ENCODE measurements around the gene ZC3H12C. TPM values are rescaled to one million over a fixed set of nuclear protein-coding genes. Genes with fewer than 3 reads are reported as not detected.

ZC3H12C gene
- total RNA-seq, 2 experiments from 2014 or later = 0.05 to 0.17 TPM

GRCh38 chr11:110174645-110175310, 81.6 kb downstream of the ZC3H12C start:
- H3K27ac ChIP-seq (ENCODE audit: low read depth in 1 of 2, low read length in 2 of 2) = no peak overlapping the region
- H3K4me3 ChIP-seq (ENCODE audit: low read length) = no peak overlapping the region
- Mint-ChIP-seq H3K9me3 (no peaks in the 10 kb centered on the region), H3K4me1 (ENCODE audit: low read depth) (peaks cover 7% of the 10 kb centered on the region), H3K27ac (no peak overlapping the region), H3K4me3 (no peak overlapping the region), H3K36me3 (ENCODE audit: low read depth) (no peaks in the 10 kb centered on the region), H3K27me3 (peaks cover 10% of the 10 kb centered on the region)
- no peaks in the 10 kb centered on the region for H3K36me3 ChIP-seq (ENCODE audit: insufficient read depth, low read length)
- DNase-seq = no peak
- no peak for TF ChIP-seq CTCF (IDR thresholded peaks at IDR 0.05)
- no peaks in the 10 kb centered on the region for H3K9me3 ChIP-seq (ENCODE audit: control insufficient read depth in 1 of 2, insufficient read depth in 1 of 2, low read length in 2 of 2)
- ATAC-seq (ENCODE audit: poor library complexity) = no peak
- ChIA-PET CTCF (no interaction called here), POLR2A (no interaction called here)
- H3K4me1 ChIP-seq (ENCODE audit: insufficient read depth, low read length) = peaks cover 3% of the 10 kb centered on the region
- intact Hi-C loops (cut with DNase I, micrococcal nuclease) = no loop called here
- no peaks in the 10 kb centered on the region for H3K27me3 ChIP-seq (ENCODE audit: control insufficient read depth in 1 of 2, insufficient read depth in 2 of 2, low read length in 2 of 2)

GRCh38 chr11:110176366-110177085, 83.3 kb downstream of the ZC3H12C start:
- Histone ChIP-seq H3K4me3 (ENCODE audit: low read length) (no peak overlapping the region), H3K36me3 (ENCODE audit: insufficient read depth, low read length) (no peaks in the 10 kb centered on the region), H3K4me1 (ENCODE audit: insufficient read depth, low read length) (peaks cover 3% of the 10 kb centered on the region), H3K27me3 (ENCODE audit: control insufficient read depth in 1 of 2, insufficient read depth in 2 of 2, low read length in 2 of 2) (no peaks in the 10 kb centered on the region), H3K27ac (ENCODE audit: low read depth in 1 of 2, low read length in 2 of 2) (no peak overlapping the region), H3K9me3 (ENCODE audit: control insufficient read depth in 1 of 2, insufficient read depth in 1 of 2, low read length in 2 of 2) (no peaks in the 10 kb centered on the region)
- H3K9me3 Mint-ChIP-seq = no peaks in the 10 kb centered on the region
- ATAC-seq (ENCODE audit: poor library complexity) = no peak
- H3K27ac Mint-ChIP-seq = no peak overlapping the region
- TF ChIP-seq CTCF (IDR thresholded peaks at IDR 0.05) = no peak
- H3K36me3 Mint-ChIP-seq (ENCODE audit: low read depth) = no peaks in the 10 kb centered on the region
- peaks cover 10% of the 10 kb centered on the region for H3K27me3 Mint-ChIP-seq
- ChIA-PET POLR2A (no interaction called here), CTCF (interaction anchor here (0.9 kb wide), 1 partner anchor 328 kb away, joined by 4 read pairs; no protein-coding TSS in a partner anchor)
- H3K4me3 Mint-ChIP-seq = no peak overlapping the region
- H3K4me1 Mint-ChIP-seq (ENCODE audit: low read depth) = peaks cover 7% of the 10 kb centered on the region
- DNase-seq = no peak
- intact Hi-C loops (cut with DNase I, micrococcal nuclease) = no loop called here

GRCh38 chr11:110177086-110177456, 83.9 kb downstream of the ZC3H12C start:
- no peak for TF ChIP-seq CTCF (IDR thresholded peaks at IDR 0.05)
- DNase-seq (no peak), ATAC-seq (ENCODE audit: poor library complexity) (no peak)
- H3K4me3 Mint-ChIP-seq = no peak overlapping the region
- Histone ChIP-seq H3K4me3 (ENCODE audit: low read length) (no peak overlapping the region), H3K27me3 (ENCODE audit: control insufficient read depth in 1 of 2, insufficient read depth in 2 of 2, low read length in 2 of 2) (no peaks in the 10 kb centered on the region), H3K4me1 (ENCODE audit: insufficient read depth, low read length) (peaks cover 3% of the 10 kb centered on the region), H3K9me3 (ENCODE audit: control insufficient read depth in 1 of 2, insufficient read depth in 1 of 2, low read length in 2 of 2) (no peaks in the 10 kb centered on the region), H3K36me3 (ENCODE audit: insufficient read depth, low read length) (no peaks in the 10 kb centered on the region), H3K27ac (ENCODE audit: low read depth in 1 of 2, low read length in 2 of 2) (no peak overlapping the region)
- H3K4me1 Mint-ChIP-seq (ENCODE audit: low read depth) = peaks cover 7% of the 10 kb centered on the region
- no peaks in the 10 kb centered on the region for H3K36me3 Mint-ChIP-seq (ENCODE audit: low read depth)
- H3K27me3 Mint-ChIP-seq = peaks cover 10% of the 10 kb centered on the region
- CTCF ChIA-PET = no interaction called here
- H3K9me3 Mint-ChIP-seq = no peaks in the 10 kb centered on the region
- H3K27ac Mint-ChIP-seq = no peak overlapping the region
- POLR2A ChIA-PET = interaction anchor here (0.6 kb wide), 1 partner anchor 103 kb away, joined by 3 read pairs; no protein-coding TSS in a partner anchor
- intact Hi-C loops (cut with DNase I, micrococcal nuclease) = no loop called here
